K562 (cell line): Measurements from ENCODE around the gene SRSF1. TPM values are rescaled to one million over a fixed set of nuclear protein-coding genes. Genes with fewer than 3 reads are reported as not detected.
A peak's percentile ranks its signal among the peaks of the same experiment; 100 is the strongest.

Source experiments
- HEY1 ChIP-seq: fragments of 250-450 bp; sonication (Bioruptor Pico); IDR thresholded peaks from 2 replicates; pipeline ENCODE4 v1.5.0; 2020; ENCODE audit warnings: mild to moderate bottlenecking, moderate library complexity, borderline replicate concordance
- OTX1 ChIP-seq: fragments of 450-650 bp; formaldehyde crosslinking; IDR thresholded peaks from 2 replicates; pipeline ENCODE4 v1.4.0; 2022; ENCODE audit warnings: mild to moderate bottlenecking
- SMC3 ChIP-seq: conservative IDR thresholded peaks from 2 replicates; pipeline ENCODE4 v1.6.1; 2011; ENCODE audit warnings: low read depth, low read length, improper control_type of control experiment; ENCODE audit not compliant: insufficient read depth
- TCF3 ChIP-seq: sonication (generic); formaldehyde crosslinking; IDR thresholded peaks from 2 replicates; pipeline ENCODE4 v1.4.0; 2020; ENCODE audit warnings: mild to moderate bottlenecking, missing genetic modification reagents
- YY1 ChIP-seq, 3 experiments: IDR thresholded peaks; 2 replicates each; pipeline ENCODE4 v1.6.1; 2011; ENCODE audit warnings: low read length in 2 of 3, mild to moderate bottlenecking in 2 of 3, moderate library complexity in 2 of 3, borderline replicate concordance in 1 of 3, control low read depth in 1 of 3, low read depth in 1 of 3; ENCODE audit not compliant: insufficient read depth in 3 of 3, insufficient replicate concordance in 2 of 3, control insufficient read depth in 1 of 3, insufficient read length in 1 of 3; ENCODE audit errors: extremely low read depth in 1 of 3
- ZNF224 ChIP-seq: sonication (generic); formaldehyde crosslinking; IDR thresholded peaks from 2 replicates; pipeline ENCODE4 v1.8.0; 2022; ENCODE audit warnings: mild to moderate bottlenecking, missing genetic modification reagents
- ZNF668 ChIP-seq: fragments of 250-450 bp; sonication (Bioruptor Pico); IDR thresholded peaks from 2 replicates; pipeline ENCODE4 v1.8.0; 2022; ENCODE audit warnings: mild to moderate bottlenecking, inconsistent platforms
- ZNF764 ChIP-seq: fragments of 250-450 bp; sonication (Bioruptor Pico); IDR thresholded peaks from 2 replicates; pipeline ENCODE4 v1.4.0; 2020; ENCODE audit warnings: low read depth, mild to moderate bottlenecking, moderate library complexity
- ZSCAN29 ChIP-seq: fragments of 450-650 bp; IDR thresholded peaks from 2 replicates; pipeline ENCODE4 v1.6.1; 2017
- polyA plus RNA-seq, 8 experiments: library from polyadenylated mRNA; depleted of rRNA in 4 of 8; stranded (reverse) in 5 of 8; unstranded in 3 of 8; fragments of >200 nt; fragmentation: Nextera tagmentation in 2 of 8; fragmentation: Illumina TruSeq in 1 of 8; extraction: Ambion mirVana in 2 of 8; extraction: Trizol in 1 of 8; gene quantifications; 2 replicates each; pipeline versions ENCODE4 v1.2.1 to v1.2.3, GENCODE V29; 2011 to 2014; ENCODE audit warnings: inconsistent platforms in 1 of 8, missing spikeins in 1 of 8
- total RNA-seq, 7 experiments: library from RNA; depleted of rRNA in 6 of 7; stranded (reverse); fragments of >200 nt in 6 of 7; fragmentation: Illumina TruSeq in 2 of 7; extraction: Trizol in 2 of 7; gene quantifications; 2 replicates each; pipeline versions ENCODE4 v1.2.1 to v1.2.3, GENCODE V29; 2011 to 2021; ENCODE audit warnings: low replicate concordance in 1 of 7
- TF ChIP-seq, protein P1 (sequence below): sonication (generic); formaldehyde crosslinking; IDR thresholded peaks from 2 replicates; pipeline ENCODE4 v1.8.0; 2022; ENCODE audit warnings: mild to moderate bottlenecking, low read depth, missing genetic modification reagents
- TF ChIP-seq, protein P2 (sequence below), 3 experiments: fragments of 200-800 bp in 1 of 3; fragments of 250-450 bp in 1 of 3; fragments of 450-650 bp in 1 of 3; sonication (Bioruptor Pico) in 1 of 3; sonication (Bioruptor generic) in 1 of 3; formaldehyde crosslinking in 1 of 3; IDR thresholded peaks; 2 replicates each; pipeline versions ENCODE4 v1.6.1 to v1.8.0; 2016 to 2022; ENCODE audit warnings: mild to moderate bottlenecking in 2 of 3, missing genetic modification characterization in 2 of 3, missing compliant biosample characterization in 1 of 3, moderate library complexity in 1 of 3
- TF ChIP-seq, protein P3 (sequence below): fragments of 250-450 bp; sonication (Bioruptor Pico); IDR thresholded peaks from 2 replicates; pipeline ENCODE4 v1.5.0; 2021; ENCODE audit warnings: mild to moderate bottlenecking, borderline replicate concordance
- TF ChIP-seq, protein P4 (sequence below): fragments of 450-650 bp; IDR thresholded peaks from 2 replicates; pipeline ENCODE4 v1.6.1; 2018; ENCODE audit not compliant: partially characterized antibody
- TF ChIP-seq, protein P5 (sequence below): sonication (generic); formaldehyde crosslinking; IDR thresholded peaks from 2 replicates; pipeline ENCODE4 v1.9.0; 2022; ENCODE audit warnings: mild to moderate bottlenecking, missing genetic modification reagents
- TF ChIP-seq, protein P6 (sequence below): sonication (generic); formaldehyde crosslinking; IDR thresholded peaks from 2 replicates; pipeline ENCODE4 v1.8.0; 2022; ENCODE audit warnings: mild to moderate bottlenecking, missing genetic modification reagents

SRSF1 gene
- total and polyA plus RNA-seq, 9 of the 15 experiments (the other 6 are each of a cell fraction or from before 2014, with no cell fraction given), result 77.8 to 559 (median 442) TPM

DNA sequence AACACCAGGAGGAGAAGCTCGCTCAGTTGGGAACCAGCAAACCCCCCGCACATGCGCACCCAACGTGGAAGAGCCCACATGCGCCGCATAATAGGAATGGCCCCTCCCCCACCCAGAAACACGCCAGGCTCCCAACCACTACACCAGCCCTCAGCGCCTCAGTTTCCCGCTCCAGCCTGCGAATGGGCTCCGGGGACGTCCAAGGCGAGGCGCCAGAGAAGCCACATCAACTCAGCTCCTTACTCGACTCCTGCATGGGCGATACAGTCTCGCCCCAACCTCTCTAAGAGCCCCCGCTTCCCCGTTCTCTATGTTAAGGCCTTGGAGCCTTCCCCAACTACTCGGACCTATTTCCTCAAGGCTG, 504 bp downstream of the SRSF1 start (continued):
- TF ChIP-seq, protein P1, sequence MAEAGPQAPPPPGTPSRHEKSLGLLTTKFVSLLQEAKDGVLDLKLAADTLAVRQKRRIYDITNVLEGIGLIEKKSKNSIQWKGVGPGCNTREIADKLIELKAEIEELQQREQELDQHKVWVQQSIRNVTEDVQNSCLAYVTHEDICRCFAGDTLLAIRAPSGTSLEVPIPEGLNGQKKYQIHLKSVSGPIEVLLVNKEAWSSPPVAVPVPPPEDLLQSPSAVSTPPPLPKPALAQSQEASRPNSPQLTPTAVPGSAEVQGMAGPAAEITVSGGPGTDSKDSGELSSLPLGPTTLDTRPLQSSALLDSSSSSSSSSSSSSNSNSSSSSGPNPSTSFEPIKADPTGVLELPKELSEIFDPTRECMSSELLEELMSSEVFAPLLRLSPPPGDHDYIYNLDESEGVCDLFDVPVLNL (CRISPR knock-in tag), result no peak
- TF ChIP-seq TCF3 (CRISPR knock-in tag), result no peak
- TF ChIP-seq, protein P2, sequence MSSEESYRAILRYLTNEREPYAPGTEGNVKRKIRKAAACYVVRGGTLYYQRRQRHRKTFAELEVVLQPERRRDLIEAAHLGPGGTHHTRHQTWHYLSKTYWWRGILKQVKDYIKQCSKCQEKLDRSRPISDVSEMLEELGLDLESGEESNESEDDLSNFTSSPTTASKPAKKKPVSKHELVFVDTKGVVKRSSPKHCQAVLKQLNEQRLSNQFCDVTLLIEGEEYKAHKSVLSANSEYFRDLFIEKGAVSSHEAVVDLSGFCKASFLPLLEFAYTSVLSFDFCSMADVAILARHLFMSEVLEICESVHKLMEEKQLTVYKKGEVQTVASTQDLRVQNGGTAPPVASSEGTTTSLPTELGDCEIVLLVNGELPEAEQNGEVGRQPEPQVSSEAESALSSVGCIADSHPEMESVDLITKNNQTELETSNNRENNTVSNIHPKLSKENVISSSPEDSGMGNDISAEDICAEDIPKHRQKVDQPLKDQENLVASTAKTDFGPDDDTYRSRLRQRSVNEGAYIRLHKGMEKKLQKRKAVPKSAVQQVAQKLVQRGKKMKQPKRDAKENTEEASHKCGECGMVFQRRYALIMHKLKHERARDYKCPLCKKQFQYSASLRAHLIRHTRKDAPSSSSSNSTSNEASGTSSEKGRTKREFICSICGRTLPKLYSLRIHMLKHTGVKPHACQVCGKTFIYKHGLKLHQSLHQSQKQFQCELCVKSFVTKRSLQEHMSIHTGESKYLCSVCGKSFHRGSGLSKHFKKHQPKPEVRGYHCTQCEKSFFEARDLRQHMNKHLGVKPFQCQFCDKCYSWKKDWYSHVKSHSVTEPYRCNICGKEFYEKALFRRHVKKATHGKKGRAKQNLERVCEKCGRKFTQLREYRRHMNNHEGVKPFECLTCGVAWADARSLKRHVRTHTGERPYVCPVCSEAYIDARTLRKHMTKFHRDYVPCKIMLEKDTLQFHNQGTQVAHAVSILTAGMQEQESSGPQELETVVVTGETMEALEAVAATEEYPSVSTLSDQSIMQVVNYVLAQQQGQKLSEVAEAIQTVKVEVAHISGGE (CRISPR knock-in tag; IDR thresholded peaks at IDR 0.05), result no peak
- TF ChIP-seq, protein P3, sequence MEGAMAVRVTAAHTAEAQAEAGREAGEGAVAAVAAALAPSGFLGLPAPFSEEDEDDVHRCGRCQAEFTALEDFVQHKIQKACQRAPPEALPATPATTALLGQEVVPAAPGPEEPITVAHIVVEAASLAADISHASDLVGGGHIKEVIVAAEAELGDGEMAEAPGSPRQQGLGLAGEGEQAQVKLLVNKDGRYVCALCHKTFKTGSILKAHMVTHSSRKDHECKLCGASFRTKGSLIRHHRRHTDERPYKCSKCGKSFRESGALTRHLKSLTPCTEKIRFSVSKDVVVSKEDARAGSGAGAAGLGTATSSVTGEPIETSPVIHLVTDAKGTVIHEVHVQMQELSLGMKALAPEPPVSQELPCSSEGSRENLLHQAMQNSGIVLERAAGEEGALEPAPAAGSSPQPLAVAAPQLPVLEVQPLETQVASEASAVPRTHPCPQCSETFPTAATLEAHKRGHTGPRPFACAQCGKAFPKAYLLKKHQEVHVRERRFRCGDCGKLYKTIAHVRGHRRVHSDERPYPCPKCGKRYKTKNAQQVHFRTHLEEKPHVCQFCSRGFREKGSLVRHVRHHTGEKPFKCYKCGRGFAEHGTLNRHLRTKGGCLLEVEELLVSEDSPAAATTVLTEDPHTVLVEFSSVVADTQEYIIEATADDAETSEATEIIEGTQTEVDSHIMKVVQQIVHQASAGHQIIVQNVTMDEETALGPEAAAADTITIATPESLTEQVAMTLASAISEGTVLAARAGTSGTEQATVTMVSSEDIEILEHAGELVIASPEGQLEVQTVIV (CRISPR knock-in tag), result no peak
- TF ChIP-seq, protein P4, sequence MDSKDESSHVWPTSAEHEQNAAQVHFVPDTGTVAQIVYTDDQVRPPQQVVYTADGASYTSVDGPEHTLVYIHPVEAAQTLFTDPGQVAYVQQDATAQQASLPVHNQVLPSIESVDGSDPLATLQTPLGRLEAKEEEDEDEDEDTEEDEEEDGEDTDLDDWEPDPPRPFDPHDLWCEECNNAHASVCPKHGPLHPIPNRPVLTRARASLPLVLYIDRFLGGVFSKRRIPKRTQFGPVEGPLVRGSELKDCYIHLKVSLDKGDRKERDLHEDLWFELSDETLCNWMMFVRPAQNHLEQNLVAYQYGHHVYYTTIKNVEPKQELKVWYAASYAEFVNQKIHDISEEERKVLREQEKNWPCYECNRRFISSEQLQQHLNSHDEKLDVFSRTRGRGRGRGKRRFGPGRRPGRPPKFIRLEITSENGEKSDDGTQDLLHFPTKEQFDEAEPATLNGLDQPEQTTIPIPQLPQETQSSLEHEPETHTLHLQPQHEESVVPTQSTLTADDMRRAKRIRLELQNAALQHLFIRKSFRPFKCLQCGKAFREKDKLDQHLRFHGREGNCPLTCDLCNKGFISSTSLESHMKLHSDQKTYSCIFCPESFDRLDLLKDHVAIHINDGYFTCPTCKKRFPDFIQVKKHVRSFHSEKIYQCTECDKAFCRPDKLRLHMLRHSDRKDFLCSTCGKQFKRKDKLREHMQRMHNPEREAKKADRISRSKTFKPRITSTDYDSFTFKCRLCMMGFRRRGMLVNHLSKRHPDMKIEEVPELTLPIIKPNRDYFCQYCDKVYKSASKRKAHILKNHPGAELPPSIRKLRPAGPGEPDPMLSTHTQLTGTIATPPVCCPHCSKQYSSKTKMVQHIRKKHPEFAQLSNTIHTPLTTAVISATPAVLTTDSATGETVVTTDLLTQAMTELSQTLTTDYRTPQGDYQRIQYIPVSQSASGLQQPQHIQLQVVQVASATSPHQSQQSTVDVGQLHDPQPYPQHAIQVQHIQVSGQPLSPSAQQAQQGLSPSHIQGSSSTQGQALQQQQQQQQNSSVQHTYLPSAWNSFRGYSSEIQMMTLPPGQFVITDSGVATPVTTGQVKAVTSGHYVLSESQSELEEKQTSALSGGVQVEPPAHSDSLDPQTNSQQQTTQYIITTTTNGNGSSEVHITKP, result peak; percentile 94
- TF ChIP-seq ZNF668, result no peak
- 0 out of 2 replicates have a peak, but pooled peaks have one; percentile 12 for TF ChIP-seq ZNF764 (CRISPR knock-in tag)
- TF ChIP-seq YY1 (IDR thresholded peaks at IDR 0.05; ENCODE audit: borderline replicate concordance in 1 of 3, control insufficient read depth in 1 of 3, extremely low read depth in 1 of 3, insufficient read depth in 3 of 3, insufficient read length in 1 of 3, insufficient replicate concordance in 2 of 3, low read depth in 1 of 3, low read length in 2 of 3), result peak in 1 of 3 experiments; percentile 62
- 0 out of 2 replicates have a peak, but pooled peaks have one; percentile 14 for TF ChIP-seq ZSCAN29
- TF ChIP-seq, protein P5, sequence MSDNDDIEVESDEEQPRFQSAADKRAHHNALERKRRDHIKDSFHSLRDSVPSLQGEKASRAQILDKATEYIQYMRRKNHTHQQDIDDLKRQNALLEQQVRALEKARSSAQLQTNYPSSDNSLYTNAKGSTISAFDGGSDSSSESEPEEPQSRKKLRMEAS, result peak; percentile 81
- TF ChIP-seq SMC3, result no peak
- 0 out of 2 replicates have a peak, but pooled peaks have one; percentile 46 for TF ChIP-seq OTX1 (CRISPR knock-in tag)
- TF ChIP-seq HEY1 (CRISPR knock-in tag), result no peak
- no peak for TF ChIP-seq ZNF224 (CRISPR knock-in tag)
- TF ChIP-seq, protein P6, sequence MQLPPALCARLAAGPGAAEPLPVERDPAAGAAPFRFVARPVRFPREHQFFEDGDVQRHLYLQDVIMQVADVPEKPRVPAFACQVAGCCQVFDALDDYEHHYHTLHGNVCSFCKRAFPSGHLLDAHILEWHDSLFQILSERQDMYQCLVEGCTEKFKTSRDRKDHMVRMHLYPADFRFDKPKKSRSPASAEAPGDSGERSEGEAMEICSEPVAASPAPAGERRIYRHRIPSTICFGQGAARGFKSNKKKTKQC (CRISPR knock-in tag), result no peak
